Keratinocyte (primary cell): ENCODE measurements around the gene PHACTR1.

Experiments
- CTCF ChIP-seq, 3 experiments: IDR thresholded peaks in 1 of 3; conservative IDR thresholded peaks in 1 of 3; optimal IDR thresholded peaks in 1 of 3; 2 replicates in 2 of 3; 3 replicates in 1 of 3; pipeline versions ENCODE3 to v1.5.1; 2011; ENCODE audit warnings: low read length in 3 of 3, mild to moderate bottlenecking in 3 of 3, moderate library complexity in 2 of 3, control low read depth in 1 of 3, inconsistent platforms in 1 of 3; ENCODE audit not compliant: insufficient read depth in 2 of 3; ENCODE audit errors: extremely low read depth in 1 of 3
- EZH2 ChIP-seq: IDR thresholded peaks from one replicate; pipeline ENCODE4 v1.6.1; 2012; ENCODE audit warnings: inconsistent platforms, mild to moderate bottlenecking, low read length, moderate library complexity

- TF ChIP-seq CTCF (optimal IDR thresholded peaks at IDR 0.05 in 1 of 3, IDR thresholded peaks at IDR 0.05 in 1 of 3, conservative IDR thresholded peaks at IDR 0.05 in 1 of 3; ENCODE audit: extremely low read depth in 1 of 3, insufficient read depth in 2 of 3, low read length in 3 of 3) (no peak), EZH2 (no peak)
Measured at GRCh38 chr6:13094781-13095425, 378.3 kb downstream of the PHACTR1 start.
